GM21390 (cell line): ENCODE data around the gene VSIG10.
"Not testable (repeated sequence)": the region's sequence is repeated elsewhere in the genome, so short reads cannot be mapped to it uniquely, and the experiment has no call there.

ENCODE experiments used
- ATAC-seq: cut with Tn5 transposase; IDR thresholded peaks from one replicate; pipeline ENCODE4 v1.9.1; 2021; ENCODE audit not compliant: unreplicated experiment

VSIG10 gene, protein sequence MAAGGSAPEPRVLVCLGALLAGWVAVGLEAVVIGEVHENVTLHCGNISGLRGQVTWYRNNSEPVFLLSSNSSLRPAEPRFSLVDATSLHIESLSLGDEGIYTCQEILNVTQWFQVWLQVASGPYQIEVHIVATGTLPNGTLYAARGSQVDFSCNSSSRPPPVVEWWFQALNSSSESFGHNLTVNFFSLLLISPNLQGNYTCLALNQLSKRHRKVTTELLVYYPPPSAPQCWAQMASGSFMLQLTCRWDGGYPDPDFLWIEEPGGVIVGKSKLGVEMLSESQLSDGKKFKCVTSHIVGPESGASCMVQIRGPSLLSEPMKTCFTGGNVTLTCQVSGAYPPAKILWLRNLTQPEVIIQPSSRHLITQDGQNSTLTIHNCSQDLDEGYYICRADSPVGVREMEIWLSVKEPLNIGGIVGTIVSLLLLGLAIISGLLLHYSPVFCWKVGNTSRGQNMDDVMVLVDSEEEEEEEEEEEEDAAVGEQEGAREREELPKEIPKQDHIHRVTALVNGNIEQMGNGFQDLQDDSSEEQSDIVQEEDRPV

DNA sequence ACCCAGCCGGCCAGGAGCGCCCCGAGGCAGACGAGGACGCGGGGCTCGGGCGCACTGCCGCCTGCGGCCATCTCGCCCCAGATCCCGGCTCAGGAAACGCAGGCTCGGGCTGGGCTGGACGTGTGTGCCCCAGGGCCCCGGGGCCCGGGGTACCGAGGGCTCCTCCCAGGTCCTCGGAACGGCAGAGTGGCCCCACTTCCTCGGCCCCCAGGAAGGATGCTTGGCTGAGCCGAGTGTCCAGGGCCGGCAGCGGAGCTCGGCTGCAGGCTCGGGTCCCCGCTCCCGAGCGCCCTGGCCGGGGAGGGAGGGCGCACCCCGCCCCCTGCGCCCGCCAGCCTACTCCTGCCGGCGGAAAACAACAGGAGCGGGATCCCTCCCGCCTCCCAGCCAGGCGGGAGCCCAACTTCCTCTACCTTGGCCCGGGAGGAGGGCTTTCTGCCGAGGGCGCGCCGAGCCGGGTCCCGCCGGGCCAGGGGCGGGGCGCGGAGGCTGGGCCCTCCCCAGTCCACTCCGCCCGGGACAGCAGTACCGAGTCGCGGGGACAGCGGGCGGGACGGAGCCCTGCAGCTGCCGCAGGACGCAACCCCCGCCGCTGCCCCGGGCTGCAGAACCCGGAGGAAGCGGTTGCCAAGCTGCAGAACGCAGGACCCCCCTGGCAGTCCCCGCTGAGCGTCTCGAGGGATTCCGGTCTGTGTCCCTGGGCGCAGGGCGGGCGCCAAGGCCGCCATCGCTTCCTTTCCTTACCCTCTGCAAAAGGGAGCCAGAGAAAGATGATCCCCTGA is at the start of gene VSIG10:
VSIG10 (minus strand) TSS at position 411 of the 782 bp plus-strand sequence; CDS start at position 71, 340 bp downstream.
- peak; percentile 56 for ATAC-seq

DNA sequence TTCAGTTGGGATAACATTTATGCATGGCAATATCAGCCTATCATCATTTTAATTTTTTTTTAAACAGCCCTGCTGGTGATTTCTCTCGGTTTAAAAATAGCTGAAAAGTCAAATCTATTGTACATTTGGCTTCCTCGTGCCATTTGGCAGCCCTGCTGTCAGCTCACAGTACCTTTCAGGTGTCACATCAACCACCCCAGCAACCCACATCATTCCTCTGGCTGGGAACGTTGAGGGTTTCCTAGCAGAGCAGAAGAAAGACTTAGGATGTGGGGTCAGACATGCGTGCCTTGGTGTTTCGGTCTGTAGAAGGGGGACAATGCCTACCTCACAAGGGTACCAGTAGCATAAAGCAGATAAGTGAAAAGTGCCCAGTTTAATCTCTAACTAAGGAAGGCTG is 47.9 kb upstream of the VSIG10 start:
- ATAC-seq, result no peak

DNA sequence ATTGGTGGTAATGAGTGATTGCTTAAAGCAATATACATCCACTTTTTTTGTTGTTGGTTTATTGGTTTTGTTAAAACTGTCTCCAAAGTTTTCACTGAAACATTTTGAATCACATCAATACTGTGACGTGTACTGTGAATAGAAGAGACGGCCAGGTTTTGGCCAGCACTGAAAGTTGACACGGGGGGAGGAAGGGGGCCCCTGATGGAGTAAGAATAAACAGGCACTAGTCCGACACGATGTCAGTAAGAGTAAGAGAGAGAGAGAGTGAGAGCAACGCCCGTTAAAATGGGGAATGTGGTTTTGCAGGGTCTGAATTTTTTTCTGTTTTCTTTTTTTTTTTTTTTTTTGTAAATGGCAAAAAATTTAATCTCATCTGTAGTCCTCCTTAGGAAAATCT is 46.8 kb upstream of the VSIG10 start:
- no peak for ATAC-seq

DNA sequence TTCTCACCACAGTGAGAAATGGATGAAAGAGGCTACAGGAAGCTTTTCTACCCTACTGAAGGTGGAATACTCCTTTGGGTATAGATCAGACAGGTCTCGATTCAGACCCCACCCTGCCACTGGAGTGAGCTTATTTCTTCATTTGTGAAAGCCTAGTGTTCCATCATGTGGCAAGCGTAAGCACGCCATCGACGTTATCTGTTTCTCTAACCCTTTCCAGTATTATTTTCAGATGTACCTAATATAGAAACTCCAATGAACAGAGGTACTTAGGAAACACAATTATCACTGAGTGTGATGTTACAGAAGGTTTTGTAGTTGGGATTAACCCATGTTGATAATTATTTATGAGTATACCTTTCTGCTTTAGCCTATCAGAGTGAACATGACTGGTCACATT is 44.5 kb upstream of the VSIG10 start:
- ATAC-seq, result no peak

DNA sequence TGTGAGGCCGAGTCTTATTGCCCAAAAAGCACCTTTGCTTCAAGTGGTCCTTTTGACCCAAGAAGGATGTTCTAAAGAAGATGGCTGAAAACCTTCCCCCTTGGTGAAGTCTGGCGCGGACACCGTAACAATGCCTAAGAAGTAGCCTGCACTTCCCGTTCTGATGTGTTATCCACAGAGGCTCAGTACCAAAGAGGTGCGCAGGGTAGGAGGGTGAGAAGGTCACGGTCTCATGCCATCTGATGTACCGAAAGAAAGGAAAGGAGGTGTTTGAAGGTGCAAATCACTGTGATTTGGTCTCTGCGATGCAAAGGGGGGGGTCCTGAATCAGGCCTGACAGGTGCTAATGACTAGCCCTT is 42.0 kb upstream of the VSIG10 start:
- ATAC-seq, result peak; percentile 10

DNA sequence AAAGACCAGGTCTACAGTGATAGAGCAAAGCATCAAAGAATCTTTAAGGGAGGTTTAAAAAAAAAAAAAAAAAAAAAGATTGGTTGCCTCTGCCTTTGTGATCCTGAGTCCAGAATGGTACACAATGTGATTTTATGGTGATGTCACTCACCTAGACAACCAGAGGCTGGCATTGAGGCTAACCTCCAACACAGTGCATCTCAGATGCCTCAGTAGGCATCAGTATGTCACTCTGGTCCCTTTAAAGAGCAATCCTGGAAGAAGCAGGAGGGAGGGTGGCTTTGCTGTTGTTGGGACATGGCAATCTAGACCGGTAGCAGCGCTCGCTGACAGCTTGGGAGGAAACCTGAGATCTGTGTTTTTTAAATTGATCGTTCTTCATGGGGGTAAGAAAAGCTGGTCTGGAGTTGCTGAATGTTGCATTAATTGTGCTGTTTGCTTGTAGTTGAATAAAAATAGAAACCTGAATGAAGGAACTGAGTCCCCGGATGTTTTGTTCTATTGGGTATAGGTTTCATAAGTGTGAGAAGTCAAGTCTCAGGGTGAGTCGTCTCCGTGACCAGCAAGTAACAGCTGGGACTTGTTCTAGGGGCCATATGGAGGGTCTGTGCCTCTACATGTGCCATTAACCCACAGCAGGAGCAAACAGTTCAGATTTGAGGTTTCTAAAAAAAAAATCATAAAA is 41.4 kb upstream of the VSIG10 start:
- peak; percentile 75 for ATAC-seq

DNA sequence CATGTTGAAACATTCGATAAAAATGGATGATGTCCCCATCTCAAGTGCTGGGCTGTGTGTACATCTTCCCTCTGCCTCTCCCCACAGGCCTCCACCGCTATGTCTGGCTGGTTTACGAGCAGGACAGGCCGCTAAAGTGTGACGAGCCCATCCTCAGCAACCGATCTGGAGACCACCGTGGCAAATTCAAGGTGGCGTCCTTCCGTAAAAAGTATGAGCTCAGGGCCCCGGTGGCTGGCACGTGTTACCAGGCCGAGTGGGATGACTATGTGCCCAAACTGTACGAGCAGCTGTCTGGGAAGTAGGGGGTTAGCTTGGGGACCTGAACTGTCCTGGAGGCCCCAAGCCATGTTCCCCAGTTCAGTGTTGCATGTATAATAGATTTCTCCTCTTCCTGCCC is 40.7 kb upstream of the VSIG10 start:
- no peak for ATAC-seq

DNA sequence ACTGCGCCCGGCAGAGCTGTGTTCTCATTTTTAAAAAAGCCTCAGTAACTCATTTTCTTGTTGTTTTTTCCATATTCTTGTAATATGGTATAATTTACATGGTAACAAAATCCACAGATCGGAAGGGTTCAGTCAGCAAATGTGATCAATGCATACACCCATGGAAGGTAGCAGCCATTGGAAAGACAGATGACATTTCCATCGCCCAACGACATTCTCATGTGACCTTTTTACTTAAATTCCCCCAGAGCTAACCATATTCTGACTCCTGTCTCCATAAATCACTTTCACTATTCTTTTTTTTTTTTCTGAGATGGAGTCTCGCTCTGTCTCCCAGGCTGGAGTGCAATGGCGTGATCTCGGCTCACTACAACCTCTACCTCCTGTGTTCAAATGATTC is 37.0 kb upstream of the VSIG10 start:
- ATAC-seq, result no peak

DNA sequence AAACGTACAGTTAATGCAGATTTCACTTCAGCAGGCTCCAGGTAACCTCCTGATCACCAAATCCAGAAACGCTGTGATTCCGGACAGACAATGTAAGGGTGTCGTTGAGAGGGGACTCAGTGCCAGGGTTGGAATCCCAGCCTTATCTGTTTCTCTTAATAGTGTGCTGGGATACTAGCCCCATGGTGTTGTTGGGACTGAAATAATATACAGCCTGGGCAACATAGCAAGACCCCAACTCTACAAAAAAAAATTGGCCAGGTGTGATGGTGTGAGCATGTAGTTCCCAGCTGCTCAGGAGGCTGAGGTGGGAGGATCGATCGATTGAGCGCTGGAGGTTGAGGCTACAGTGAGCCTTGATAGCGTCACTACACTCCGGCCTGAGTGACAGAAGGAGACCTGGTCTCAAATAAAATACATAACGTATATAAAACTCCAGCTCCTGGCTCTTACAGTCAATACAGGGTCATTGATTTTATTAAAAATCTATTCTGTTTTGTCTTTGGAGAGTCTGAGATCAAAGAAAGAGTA is 33.4 kb upstream of the VSIG10 start:
- no peak for ATAC-seq

DNA sequence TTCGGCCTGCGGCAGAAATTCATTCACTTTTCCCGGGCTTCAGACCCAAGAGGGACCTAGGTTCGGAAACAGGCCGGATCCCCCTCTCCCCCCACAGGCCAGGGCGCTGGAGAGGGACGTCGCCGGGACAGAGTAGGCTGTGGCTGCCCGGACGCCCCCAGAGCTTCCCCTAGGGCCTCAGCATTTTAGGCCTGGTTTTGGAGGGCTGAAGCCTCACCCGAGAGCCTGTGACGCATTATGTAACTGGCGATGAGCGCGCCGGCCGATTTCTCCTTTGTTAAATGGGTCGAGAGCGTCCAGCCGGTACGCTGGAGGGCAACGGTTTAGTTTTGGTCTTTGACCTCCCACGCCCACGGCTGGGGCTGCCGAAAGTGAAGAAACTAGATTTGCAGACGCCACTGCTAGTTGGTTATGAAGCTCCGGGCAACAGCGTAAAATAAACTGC is 32.8 kb upstream of the VSIG10 start:
- ATAC-seq, result peak; percentile 32

DNA sequence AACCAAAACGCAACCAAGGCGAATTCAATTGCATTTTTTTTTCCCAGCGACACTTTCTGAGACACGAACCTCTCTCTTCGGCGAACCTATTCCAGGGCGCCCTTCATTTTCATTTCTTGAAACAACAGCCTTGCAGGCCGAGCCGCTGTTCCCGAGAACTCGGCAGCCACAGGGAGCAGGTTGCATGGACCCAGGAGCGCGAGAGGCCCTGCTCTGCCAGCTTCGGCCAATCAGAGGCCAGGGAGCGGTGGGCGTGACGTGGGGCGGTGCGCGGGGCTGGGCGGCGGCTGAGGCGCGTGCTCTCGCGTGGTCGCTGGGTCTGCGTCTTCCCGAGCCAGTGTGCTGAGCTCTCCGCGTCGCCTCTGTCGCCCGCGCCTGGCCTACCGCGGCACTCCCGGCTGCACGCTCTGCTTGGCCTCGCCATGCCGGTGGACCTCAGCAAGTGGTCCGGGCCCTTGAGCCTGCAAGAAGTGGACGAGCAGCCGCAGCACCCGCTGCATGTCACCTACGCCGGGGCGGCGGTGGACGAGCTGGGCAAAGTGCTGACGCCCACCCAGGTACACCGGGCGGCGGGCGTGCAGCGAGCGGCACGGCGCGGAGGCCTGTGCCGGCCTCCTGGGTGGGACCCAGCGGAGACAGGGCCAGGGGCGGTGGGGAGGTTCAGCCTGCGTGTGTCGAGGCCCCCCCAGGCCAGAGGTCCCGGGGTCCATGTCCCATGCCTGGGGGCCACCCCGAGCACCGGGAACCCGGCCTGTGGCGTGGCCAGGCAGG is 32.2 kb upstream of the VSIG10 start, which contains the start of gene PEBP1:
PEBP1 (plus strand) TSS at position 337 of the 771 bp plus-strand sequence; CDS start at position 423, 86 bp downstream.
- ATAC-seq, result peak; percentile 97

DNA sequence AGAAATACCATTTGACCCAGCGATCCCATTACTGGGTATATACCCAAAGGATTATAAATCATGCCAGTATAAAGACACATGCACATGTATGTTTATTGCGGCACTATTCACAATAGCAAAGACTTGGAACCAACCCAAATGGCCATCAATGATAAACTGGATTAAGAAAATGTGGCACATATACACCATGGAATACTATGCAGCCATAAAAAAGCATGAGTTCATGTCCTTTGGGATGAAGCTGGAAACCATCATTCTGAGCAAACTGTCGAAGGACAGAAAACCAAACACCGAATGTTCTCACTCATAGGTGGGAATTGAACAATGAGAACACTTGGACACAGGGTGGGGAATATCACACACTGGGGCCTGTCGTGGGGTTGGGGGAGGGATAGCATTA is 25.6 kb upstream of the VSIG10 start:
- ATAC-seq, result not testable (repeated sequence)

DNA sequence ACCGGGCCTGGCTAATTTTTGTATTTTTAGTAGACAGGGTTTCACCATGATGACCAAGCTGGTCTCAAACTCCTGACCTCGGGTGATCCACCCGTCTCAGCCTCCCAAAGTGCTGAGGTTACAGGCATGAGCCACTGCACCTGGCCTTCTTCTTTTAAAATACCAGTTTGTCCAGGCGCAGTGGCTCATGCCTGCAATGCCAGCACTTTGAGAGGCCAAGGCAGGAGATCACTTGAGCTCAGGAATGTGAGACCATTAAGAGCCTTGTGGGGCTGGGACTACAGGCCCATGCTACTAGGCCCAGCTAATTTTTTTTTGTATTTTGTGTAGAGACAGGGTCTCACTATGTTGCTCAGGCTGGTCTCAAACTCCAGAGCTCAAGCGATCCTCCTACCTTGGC is 24.1 kb upstream of the VSIG10 start:
- ATAC-seq, result no peak

DNA sequence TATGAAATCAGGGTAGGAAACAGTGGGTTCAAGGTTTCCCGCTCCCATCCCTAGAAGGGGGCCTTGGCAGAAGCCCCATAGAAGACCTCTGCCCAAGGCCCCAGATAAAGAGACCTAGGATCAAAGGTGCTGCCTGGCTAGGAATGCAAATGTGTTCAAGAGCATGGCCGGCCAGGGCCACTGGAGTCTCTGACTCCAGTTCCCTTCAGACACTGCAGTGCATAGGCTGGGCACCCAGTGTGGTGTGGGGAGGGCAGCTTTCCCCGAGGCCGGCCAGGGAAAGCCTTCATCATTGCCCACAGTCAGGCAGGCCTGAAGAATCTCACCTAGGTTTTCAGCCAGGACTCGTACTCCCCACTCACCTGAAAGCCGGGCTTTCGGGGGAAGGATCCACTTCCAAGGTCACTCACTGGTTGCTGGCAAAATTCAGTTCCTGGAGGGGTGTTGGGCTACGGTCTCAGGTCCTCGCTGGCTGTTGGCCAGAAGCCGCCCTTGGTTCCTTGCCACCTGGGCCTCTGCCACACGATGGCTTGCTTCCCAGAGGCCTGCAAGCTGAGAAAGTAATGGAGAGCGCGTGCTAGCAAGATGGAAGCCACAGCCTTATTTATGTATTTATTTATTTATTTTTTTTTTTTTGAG is 22.4 kb upstream of the VSIG10 start:
- no peak for ATAC-seq

DNA sequence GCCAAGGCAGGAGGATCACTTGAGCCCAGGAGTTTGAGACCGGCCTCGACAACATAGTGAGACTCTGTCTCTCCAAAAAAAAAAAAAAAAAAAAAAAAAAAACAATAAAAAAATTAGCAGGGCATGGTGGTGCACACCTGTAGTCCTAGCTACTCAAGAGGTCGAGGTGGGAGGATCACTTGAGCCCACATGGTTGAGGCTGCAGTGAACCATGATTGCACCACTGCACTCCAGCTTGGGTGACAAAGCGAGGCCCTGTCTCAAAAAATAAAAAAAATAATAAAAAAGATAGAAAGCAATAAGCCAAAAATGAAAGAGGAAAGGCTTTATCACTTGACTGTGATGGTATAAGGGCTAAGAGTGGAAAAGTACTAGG is 21.9 kb upstream of the VSIG10 start:
- no peak for ATAC-seq

DNA sequence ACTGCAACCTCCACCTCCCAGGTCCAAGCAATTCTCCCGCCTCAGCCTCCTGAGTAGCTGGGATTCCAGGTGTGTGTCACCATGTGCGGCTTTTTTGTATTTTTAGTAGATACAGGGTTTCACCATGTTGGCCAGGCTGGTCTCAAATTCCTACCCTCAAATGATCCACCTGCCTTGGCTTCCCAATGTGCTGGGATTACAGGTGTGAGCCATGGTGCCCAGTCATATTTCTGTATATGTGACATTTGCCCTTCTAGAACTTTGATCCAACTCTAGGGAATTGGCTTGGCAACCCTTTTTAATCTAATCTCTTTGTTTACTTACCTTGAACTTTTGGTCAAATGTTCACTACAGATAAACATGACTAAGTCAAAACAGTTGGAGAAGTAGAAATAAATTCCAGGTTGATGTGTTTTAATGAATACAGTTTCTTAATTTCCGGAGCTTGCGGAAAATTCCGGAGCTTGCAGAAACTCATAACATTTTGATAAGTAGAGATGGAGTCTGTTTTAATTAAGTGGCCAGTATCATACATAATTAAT is 20.6 kb upstream of the VSIG10 start:
- ATAC-seq, result no peak

DNA sequence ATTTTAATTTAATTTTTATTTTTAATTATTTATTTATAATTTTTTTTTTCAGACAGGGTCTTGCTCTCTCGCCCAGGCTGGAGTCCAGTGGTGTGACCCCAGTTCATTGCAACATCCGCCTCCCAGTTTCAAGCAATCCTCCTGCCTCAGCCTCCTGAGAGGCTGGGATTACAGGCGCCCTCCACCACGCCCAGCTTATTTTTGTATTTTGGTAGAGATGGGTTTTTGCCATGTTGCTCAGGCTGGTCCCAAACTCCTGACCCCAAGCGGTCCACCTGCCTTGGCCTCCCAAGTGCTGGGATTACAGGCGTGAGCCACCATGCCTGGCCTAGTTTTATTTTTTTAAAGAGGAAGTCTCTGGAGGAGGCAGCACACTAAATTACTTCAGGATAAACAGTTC is 18.5 kb upstream of the VSIG10 start:
- no peak for ATAC-seq

DNA sequence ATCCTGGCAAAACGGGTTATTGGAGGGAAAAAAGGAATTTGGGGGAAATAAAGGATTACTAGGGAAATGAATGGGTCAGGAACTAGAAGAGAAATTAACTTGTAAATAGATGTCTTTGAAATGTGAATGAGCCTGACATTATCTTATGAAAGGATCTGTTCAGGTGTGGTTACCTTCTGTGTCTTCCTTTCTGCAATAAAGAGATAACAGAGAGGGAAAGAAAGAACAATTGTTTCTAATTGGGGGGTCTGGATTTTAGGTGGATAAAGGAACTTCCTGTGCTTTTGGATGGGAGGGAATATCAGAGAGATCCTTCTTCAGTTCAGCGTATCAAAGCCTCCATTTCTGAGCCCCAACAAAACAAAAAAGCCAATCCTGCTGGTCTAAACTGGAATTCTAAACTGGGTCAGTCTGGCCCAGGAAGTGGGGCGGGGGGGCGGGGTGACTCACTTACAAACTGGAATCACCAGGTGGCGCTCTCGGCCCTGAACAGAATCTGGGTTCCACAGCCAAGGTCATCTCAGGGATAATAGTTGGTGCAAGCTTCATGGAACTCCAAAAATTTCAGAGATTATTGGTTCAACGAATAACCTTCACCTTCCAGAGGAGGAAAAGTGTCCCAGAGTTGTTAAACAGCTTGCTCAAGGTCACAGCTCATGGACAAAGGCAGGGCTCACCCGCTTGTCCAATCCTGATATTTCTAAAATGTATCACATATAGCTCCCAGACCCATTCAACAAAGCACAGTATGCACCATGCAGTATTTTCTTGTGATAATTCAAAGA is 17.0 kb upstream of the VSIG10 start:
- peak; percentile 89 for ATAC-seq

DNA sequence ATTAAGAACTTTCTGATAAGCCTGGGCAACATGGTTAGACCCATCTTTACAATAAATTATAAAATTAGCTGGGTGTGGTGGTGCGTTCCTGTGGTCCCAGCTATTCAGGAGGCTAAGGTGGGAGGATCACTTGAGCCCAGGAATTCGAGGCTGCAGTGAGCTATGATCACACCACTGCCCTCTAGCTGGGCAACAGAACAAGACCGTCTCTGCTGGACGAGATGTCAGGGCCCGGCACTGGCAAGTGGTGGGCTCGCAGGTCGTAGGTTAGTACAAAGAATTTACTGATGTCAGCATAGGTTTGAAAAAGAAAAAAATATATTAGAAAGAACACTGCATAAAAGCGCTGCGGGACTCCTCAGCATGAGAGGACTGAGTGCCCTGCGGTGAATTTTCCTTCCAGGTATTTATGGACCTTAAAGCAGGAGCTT is 15.7 kb upstream of the VSIG10 start:
- no peak for ATAC-seq
